ENCODE measurements around the gene NFIX. TPM values are rescaled to one million over a fixed set of nuclear protein-coding genes. Genes with fewer than 3 reads are reported as not detected.

NFIX gene
- total and polyA plus RNA-seq, 2 of the 13 experiments (the other 11 are each of a cell fraction or from before 2014, with no cell fraction given), result 3.4 to 5.4 TPM

DNA sequence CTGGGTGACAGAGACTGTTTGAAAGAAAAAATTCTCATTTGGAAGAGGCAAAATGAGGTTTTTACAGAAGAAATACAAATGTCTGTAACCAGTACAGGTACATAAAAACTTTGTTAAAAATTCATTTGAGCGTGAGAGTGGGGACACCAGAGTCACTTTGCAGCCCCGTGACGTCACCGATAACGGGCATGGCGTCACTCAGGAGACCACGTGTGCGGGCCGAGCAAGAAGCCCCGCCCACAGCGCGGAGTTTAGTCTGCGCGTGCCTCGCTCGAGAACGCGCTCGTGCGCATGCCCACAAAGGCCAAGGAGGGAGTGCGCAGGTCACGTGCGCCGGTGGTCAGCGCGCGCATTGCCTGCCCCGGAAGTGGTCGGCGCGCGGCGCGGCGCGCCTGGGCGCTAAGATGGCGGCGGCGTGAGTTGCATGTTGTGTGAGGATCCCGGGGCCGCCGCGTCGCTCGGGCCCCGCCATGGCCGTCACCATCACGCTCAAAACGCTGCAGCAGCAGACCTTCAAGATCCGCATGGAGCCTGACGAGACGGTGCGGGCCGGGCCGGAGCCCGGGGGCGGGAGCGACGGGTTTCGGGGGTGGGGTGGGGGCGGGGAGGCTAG is 49.7 kb upstream of the NFIX start, which contains the start of gene RAD23A (continued):
- peak; percentile 97 for TF ChIP-seq ZHX2 (IDR thresholded peaks at IDR 0.05; ENCODE audit: low read depth)
- TF ChIP-seq ZHX2 (CRISPR knock-in tag; IDR thresholded peaks at IDR 0.05; ENCODE audit: borderline replicate concordance), result no peak
- peak; percentile 85; the same call in 1 of the 2 replicates for TF ChIP-seq ERF (CRISPR knock-in tag; IDR thresholded peaks at IDR 0.05)
- no peak for TF ChIP-seq TBP (CRISPR knock-in tag; IDR thresholded peaks at IDR 0.05)
- TF ChIP-seq ZNF343 (CRISPR knock-in tag; IDR thresholded peaks at IDR 0.05), result no peak; the same call in 1 of the 2 replicates
- no peak; the same call in 1 of the 2 replicates for TF ChIP-seq ZFP36L1 (CRISPR knock-in tag; IDR thresholded peaks at IDR 0.05)
- TF ChIP-seq FOSL1 (CRISPR knock-in tag; IDR thresholded peaks at IDR 0.05; ENCODE audit: borderline replicate concordance), result no peak
- TF ChIP-seq, protein P1, sequence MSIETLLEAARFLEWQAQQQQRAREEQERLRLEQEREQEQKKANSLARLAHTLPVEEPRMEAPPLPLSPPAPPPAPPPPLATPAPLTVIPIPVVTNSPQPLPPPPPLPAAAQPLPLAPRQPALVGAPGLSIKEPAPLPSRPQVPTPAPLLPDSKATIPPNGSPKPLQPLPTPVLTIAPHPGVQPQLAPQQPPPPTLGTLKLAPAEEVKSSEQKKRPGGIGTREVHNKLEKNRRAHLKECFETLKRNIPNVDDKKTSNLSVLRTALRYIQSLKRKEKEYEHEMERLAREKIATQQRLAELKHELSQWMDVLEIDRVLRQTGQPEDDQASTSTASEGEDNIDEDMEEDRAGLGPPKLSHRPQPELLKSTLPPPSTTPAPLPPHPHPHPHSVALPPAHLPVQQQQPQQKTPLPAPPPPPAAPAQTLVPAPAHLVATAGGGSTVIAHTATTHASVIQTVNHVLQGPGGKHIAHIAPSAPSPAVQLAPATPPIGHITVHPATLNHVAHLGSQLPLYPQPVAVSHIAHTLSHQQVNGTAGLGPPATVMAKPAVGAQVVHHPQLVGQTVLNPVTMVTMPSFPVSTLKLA (IDR thresholded peaks at IDR 0.05), result peak; percentile 96
- no peak for TF ChIP-seq PRMT3 (CRISPR knock-in tag; IDR thresholded peaks at IDR 0.05; ENCODE audit: borderline replicate concordance, low read depth)
- TF ChIP-seq, protein P2, sequence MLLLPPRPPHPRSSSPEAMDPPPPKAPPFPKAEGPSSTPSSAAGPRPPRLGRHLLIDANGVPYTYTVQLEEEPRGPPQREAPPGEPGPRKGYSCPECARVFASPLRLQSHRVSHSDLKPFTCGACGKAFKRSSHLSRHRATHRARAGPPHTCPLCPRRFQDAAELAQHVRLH (CRISPR knock-in tag; IDR thresholded peaks at IDR 0.05; ENCODE audit: borderline replicate concordance, low read depth), result no peak
- no peak for TF ChIP-seq U2AF1 (optimal IDR thresholded peaks at IDR 0.05; ENCODE audit: low read depth, low read length)
- TF ChIP-seq, protein P3, sequence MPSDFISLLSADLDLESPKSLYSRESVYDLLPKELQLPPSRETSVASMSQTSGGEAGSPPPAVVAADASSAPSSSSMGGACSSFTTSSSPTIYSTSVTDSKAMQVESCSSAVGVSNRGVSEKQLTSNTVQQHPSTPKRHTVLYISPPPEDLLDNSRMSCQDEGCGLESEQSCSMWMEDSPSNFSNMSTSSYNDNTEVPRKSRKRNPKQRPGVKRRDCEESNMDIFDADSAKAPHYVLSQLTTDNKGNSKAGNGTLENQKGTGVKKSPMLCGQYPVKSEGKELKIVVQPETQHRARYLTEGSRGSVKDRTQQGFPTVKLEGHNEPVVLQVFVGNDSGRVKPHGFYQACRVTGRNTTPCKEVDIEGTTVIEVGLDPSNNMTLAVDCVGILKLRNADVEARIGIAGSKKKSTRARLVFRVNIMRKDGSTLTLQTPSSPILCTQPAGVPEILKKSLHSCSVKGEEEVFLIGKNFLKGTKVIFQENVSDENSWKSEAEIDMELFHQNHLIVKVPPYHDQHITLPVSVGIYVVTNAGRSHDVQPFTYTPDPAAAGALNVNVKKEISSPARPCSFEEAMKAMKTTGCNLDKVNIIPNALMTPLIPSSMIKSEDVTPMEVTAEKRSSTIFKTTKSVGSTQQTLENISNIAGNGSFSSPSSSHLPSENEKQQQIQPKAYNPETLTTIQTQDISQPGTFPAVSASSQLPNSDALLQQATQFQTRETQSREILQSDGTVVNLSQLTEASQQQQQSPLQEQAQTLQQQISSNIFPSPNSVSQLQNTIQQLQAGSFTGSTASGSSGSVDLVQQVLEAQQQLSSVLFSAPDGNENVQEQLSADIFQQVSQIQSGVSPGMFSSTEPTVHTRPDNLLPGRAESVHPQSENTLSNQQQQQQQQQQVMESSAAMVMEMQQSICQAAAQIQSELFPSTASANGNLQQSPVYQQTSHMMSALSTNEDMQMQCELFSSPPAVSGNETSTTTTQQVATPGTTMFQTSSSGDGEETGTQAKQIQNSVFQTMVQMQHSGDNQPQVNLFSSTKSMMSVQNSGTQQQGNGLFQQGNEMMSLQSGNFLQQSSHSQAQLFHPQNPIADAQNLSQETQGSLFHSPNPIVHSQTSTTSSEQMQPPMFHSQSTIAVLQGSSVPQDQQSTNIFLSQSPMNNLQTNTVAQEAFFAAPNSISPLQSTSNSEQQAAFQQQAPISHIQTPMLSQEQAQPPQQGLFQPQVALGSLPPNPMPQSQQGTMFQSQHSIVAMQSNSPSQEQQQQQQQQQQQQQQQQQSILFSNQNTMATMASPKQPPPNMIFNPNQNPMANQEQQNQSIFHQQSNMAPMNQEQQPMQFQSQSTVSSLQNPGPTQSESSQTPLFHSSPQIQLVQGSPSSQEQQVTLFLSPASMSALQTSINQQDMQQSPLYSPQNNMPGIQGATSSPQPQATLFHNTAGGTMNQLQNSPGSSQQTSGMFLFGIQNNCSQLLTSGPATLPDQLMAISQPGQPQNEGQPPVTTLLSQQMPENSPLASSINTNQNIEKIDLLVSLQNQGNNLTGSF (CRISPR knock-in tag; IDR thresholded peaks at IDR 0.05), result peak; percentile 85; the same call in 1 of the 2 replicates
- peak; percentile 95 for TF ChIP-seq AKAP8 (CRISPR knock-in tag; IDR thresholded peaks at IDR 0.05)
- TF ChIP-seq ZNF326 (CRISPR knock-in tag; IDR thresholded peaks at IDR 0.05; ENCODE audit: borderline replicate concordance), result peak; percentile 98
- peak; percentile 51; the same call in 1 of the 2 replicates for TF ChIP-seq HNF4A (CRISPR knock-in tag; IDR thresholded peaks at IDR 0.05)
- peak; percentile 85; the same call in 1 of the 2 replicates for TF ChIP-seq ZSCAN12 (CRISPR knock-in tag; IDR thresholded peaks at IDR 0.05)
- peak; percentile 59; the same call in 1 of the 2 replicates for TF ChIP-seq FOSL2 (CRISPR knock-in tag; IDR thresholded peaks at IDR 0.05)
